B cell (primary cell): ENCODE results near the gene RIPOR3. TPM values are rescaled to one million over a fixed set of nuclear protein-coding genes. Genes with fewer than 3 reads are reported as not detected.

ENCODE experiments used
- ATAC-seq: fragments of 200-7000 bp; cut with Tn5 transposase; one replicate; pipeline ENCODE4 v1.10.0; 2021; ENCODE audit warnings: low read depth, mild to moderate bottlenecking, moderate number of reproducible peaks, moderate library complexity
- CTCF ChIA-PET: fragments of 350-600 bp; sonication (Branson Sonifier 250); formaldehyde crosslinking; loops from one replicate; lab custom pipeline; 2021; ENCODE audit warnings: antibody characterized with exemption, inconsistent platforms; lab: Charles Lee
- POLR2A ChIA-PET: fragments of 350-600 bp; sonication (Branson Sonifier 250); formaldehyde crosslinking; loops from one replicate; lab custom pipeline; 2021; ENCODE audit warnings: antibody characterized with exemption; lab: Charles Lee
- DNase-seq: peaks from one replicate; pipeline ENCODE4 v3.0.0; 2013
- H2AFZ ChIP-seq: 2 replicates; pipeline ENCODE4 v1.6.1; 2012; ENCODE audit warnings: mild to moderate bottlenecking, low read depth, low read length; ENCODE audit not compliant: insufficient read depth, poor library complexity, severe bottlenecking
- H3K27ac ChIP-seq, 2 donors: 1 replicate in 1 of 2; 2 replicates in 1 of 2; pipeline ENCODE4 v1.5.1; 2012 to 2013; ENCODE audit warnings: low read length in 2 of 2, mild to moderate bottlenecking in 2 of 2, moderate library complexity in 1 of 2
- H3K27me3 ChIP-seq, 4 experiments: fragments of 200-600 bp in 1 of 4; sonication (generic) in 1 of 4; replicated peaks in 1 of 4; 1 replicate in 2 of 4; 2 replicates in 2 of 4; pipeline versions ENCODE4 v1.6.1 to v1.7.0; 2013 to 2016; ENCODE audit warnings: low read length in 3 of 4, mild to moderate bottlenecking in 2 of 4, mixed read lengths in 1 of 4, moderate library complexity in 1 of 4; ENCODE audit not compliant: insufficient read depth in 4 of 4, control insufficient read depth in 3 of 4; ENCODE audit errors: control extremely low read depth in 1 of 4
- H3K36me3 ChIP-seq, 2 experiments: replicated peaks in 1 of 2; 1 replicate in 1 of 2; 2 replicates in 1 of 2; pipeline versions ENCODE4 v1.6.1 to v1.7.1; 2013; ENCODE audit warnings: low read length in 1 of 2; ENCODE audit not compliant: insufficient read depth in 2 of 2, control insufficient read depth in 1 of 2; ENCODE audit errors: control extremely low read depth in 1 of 2, extremely low read depth in 1 of 2
- H3K4me1 ChIP-seq, 2 donors: fragments of 200-600 bp in 1 of 2; sonication (generic) in 1 of 2; 1 replicate in 1 of 2; 2 replicates in 1 of 2; pipeline versions ENCODE4 v1.5.1 to v1.6.1; 2013 to 2017; ENCODE audit warnings: low read length in 2 of 2; ENCODE audit not compliant: control insufficient read depth in 2 of 2, insufficient read depth in 2 of 2
- H3K4me2 ChIP-seq: replicated peaks from 2 replicates; pipeline ENCODE3; 2012; ENCODE audit warnings: mild to moderate bottlenecking, low read depth, low read length; ENCODE audit not compliant: poor library complexity, severe bottlenecking
- H3K4me3 ChIP-seq, 5 experiments: fragments of 200-600 bp in 1 of 5; sonication (generic) in 1 of 5; 1 replicate in 3 of 5; 2 replicates in 2 of 5; pipeline versions ENCODE4 v1.5.1 to v1.7.0; 2011 to 2016; ENCODE audit warnings: low read length in 4 of 5, mild to moderate bottlenecking in 4 of 5, low read depth in 2 of 5, control low read depth in 1 of 5, moderate library complexity in 1 of 5; ENCODE audit not compliant: insufficient read depth in 1 of 5; ENCODE audit errors: control extremely low read depth in 1 of 5, extremely low read depth in 1 of 5
- H3K79me2 ChIP-seq: fragments of 200-600 bp; sonication (generic); one replicate; pipeline ENCODE4 v1.6.0; 2016; ENCODE audit warnings: low read length; ENCODE audit not compliant: control insufficient read depth, insufficient read depth
- H3K9ac ChIP-seq: fragments of 200-600 bp; sonication (generic); 2 replicates; pipeline ENCODE4 v1.6.1; 2017; ENCODE audit warnings: mild to moderate bottlenecking, low read length, moderate library complexity
- H3K9me3 ChIP-seq, 3 donors: one replicate each; pipeline versions ENCODE4 v1.6.1 to v1.7.1; 2013; ENCODE audit warnings: low read length in 2 of 3; ENCODE audit not compliant: control insufficient read depth in 2 of 3, insufficient read depth in 1 of 3; ENCODE audit errors: control extremely low read depth in 1 of 3
- H4K20me1 ChIP-seq: 2 replicates; pipeline ENCODE4 v1.6.0; 2012; ENCODE audit warnings: mild to moderate bottlenecking, low read length; ENCODE audit not compliant: insufficient read depth, control insufficient read depth, poor library complexity, severe bottlenecking
- H3K27ac Mint-ChIP-seq: one replicate; pipeline ENCODE4 v1.8.0; 2021; ENCODE audit warnings: mixed read lengths
- H3K27me3 Mint-ChIP-seq: one replicate; pipeline ENCODE4 v1.8.0; 2021; ENCODE audit warnings: mixed read lengths
- H3K4me1 Mint-ChIP-seq: one replicate; pipeline ENCODE4 v1.8.0; 2021; ENCODE audit warnings: mixed read lengths
- H3K4me3 Mint-ChIP-seq: one replicate; pipeline ENCODE4 v1.8.0; 2021; ENCODE audit warnings: mixed read lengths
- H3K9me3 Mint-ChIP-seq: one replicate; pipeline ENCODE4 v1.8.0; 2022; ENCODE audit warnings: mixed read lengths; ENCODE audit not compliant: insufficient read depth
- CTCF ChIP-seq: fragments of 200-600 bp; IDR thresholded peaks from one replicate; pipeline ENCODE4 v1.8.0; 2022; ENCODE audit warnings: antibody characterized with exemption, mild to moderate bottlenecking
- EZH2 ChIP-seq: IDR thresholded peaks from 2 replicates; pipeline ENCODE4 v1.6.1; 2012; ENCODE audit warnings: borderline replicate concordance, low read depth, mild to moderate bottlenecking, moderate library complexity, low read length; ENCODE audit not compliant: insufficient read depth, poor library complexity, severe bottlenecking
- WGBS: methylation state at CpG from one replicate; pipeline ENCODE4 v1.1.5; 2013; ENCODE audit warnings: missing lambda C conversion rate; ENCODE audit not compliant: insufficient coverage; 5-methylcytosine and 5-hydroxymethylcytosine counted together
- intact Hi-C: fragments of 100-400 bp; cut with micrococcal nuclease; formaldehyde crosslinking; loops from one replicate; pipeline ENCODE4 v1.10.0; 2022
- polyA plus RNA-seq: library from polyadenylated mRNA; depleted of rRNA; stranded (reverse); fragments of >200 nt; gene quantifications from 2 replicates; pipeline ENCODE4 v1.2.3, GENCODE V29; 2012
- total RNA-seq, 2 donors: library from RNA; stranded (reverse); fragments of 120-200 nt in 1 of 2; gene quantifications; 1 replicate in 1 of 2; 2 replicates in 1 of 2; pipeline versions ENCODE4 v1.2.3 to v1.2.4, GENCODE V29; 2013 to 2022

The RIPOR3 gene
- total and polyA plus RNA-seq, 2 donors (not counting 1 experiment from before 2014, with no cell fraction given) = 0.09 to 0.27 TPM

- Histone ChIP-seq H3K4me1 (no peaks in the 10 kb centered on the region), H3K4me2 (no peak overlapping the region), H4K20me1 (no peaks in the 10 kb centered on the region), H3K79me2 (no peaks in the 10 kb centered on the region), H2AFZ (no peak overlapping the region), H3K9me3 (no peaks in the 10 kb centered on the region), H3K36me3 (no peaks in the 10 kb centered on the region), H3K4me3 (no peak overlapping the region), H3K27ac (no peak overlapping the region), H3K27me3 (no peaks in the 10 kb centered on the region), H3K9ac (no peak overlapping the region)
- TF ChIP-seq EZH2 (no peak), CTCF (no peak)
- ATAC-seq = no peak
- WGBS = 91% methylated on average over 4 of the region's 6 CpGs
- Mint-ChIP-seq H3K4me1 (no peaks in the 10 kb centered on the region), H3K9me3 (no peaks in the 10 kb centered on the region), H3K4me3 (no peak overlapping the region), H3K27me3 (peaks cover 14% of the 10 kb centered on the region), H3K27ac (no peak overlapping the region)
- CTCF ChIA-PET = no interaction called here
- intact Hi-C loops = no loop called here
- POLR2A ChIA-PET = no interaction called here
- no peak for DNase-seq
Observed at GRCh38 chr20:50668326-50668725, 23.0 kb downstream of the RIPOR3 start.

GRCh38 chr20:50666709-50667298 is 24.5 kb downstream of the RIPOR3 start:
- no peak overlapping the region for H3K4me3 ChIP-seq
- no peaks in the 10 kb centered on the region for H3K9me3 ChIP-seq
- WGBS = 100% methylated on average over 1 of the region's 9 CpGs
- no peak overlapping the region for H3K4me2 ChIP-seq
- no peaks in the 10 kb centered on the region for H3K4me1 ChIP-seq
- no peaks in the 10 kb centered on the region for H3K36me3 ChIP-seq
- Mint-ChIP-seq H3K4me1 (no peaks in the 10 kb centered on the region), H3K27me3 (peaks cover 17% of the 10 kb centered on the region), H3K9me3 (no peaks in the 10 kb centered on the region), H3K4me3 (no peak overlapping the region), H3K27ac (no peak overlapping the region)
- no peak overlapping the region for H3K9ac ChIP-seq
- ChIA-PET CTCF (interaction anchor here (0.6 kb wide), 1 partner anchor 22 kb away, joined by 3 read pairs; no protein-coding TSS in a partner anchor), POLR2A (no interaction called here)
- no peaks in the 10 kb centered on the region for H3K79me2 ChIP-seq
- no peak overlapping the region for H2AFZ ChIP-seq
- H3K27ac ChIP-seq = no peak overlapping the region
- TF ChIP-seq CTCF = no peak
- TF ChIP-seq EZH2 = no peak
- no peaks in the 10 kb centered on the region for H4K20me1 ChIP-seq
- H3K27me3 ChIP-seq = no peaks in the 10 kb centered on the region
- no peak for DNase-seq
- no peak for ATAC-seq
- intact Hi-C loops = no loop called here
